AG04450 (cell line): ENCODE measurements around the gene LARP1. TPM values are rescaled to one million over a fixed set of nuclear protein-coding genes. Genes with fewer than 3 reads are reported as not detected.

Source experiments
- CTCF ChIA-PET: fragments of 300-600, 350-600 bp; formaldehyde crosslinking; extraction: SDS; loops from one replicate; lab custom pipeline; 2022; ENCODE audit warnings: antibody characterized with exemption, inconsistent platforms; lab: Charles Lee
- POLR2A ChIA-PET: fragments of 350-600 bp; formaldehyde crosslinking; extraction: SDS; loops from one replicate; lab custom pipeline; 2021; ENCODE audit warnings: antibody characterized with exemption, inconsistent platforms; lab: Yijun Ruan, JAX
- DNase-seq: peaks from one replicate; pipeline ENCODE4 v3.0.0-alpha.2; 2011; ENCODE audit warnings: low read depth, low spot score
- H3K27ac ChIP-seq: one replicate; pipeline ENCODE4 v1.5.1; 2012; ENCODE audit warnings: low read depth, low read length, control low read depth
- H3K27me3 ChIP-seq: one replicate; pipeline ENCODE4 v1.6.0; 2012; ENCODE audit warnings: low read length; ENCODE audit not compliant: control insufficient read depth, insufficient read depth
- H3K4me3 ChIP-seq: 2 replicates; pipeline ENCODE4 v1.5.1; 2011; ENCODE audit warnings: mild to moderate bottlenecking, low read depth, low read length, control low read depth
- H3K9me3 ChIP-seq: 2 replicates; pipeline ENCODE4 v1.5.1; 2012; ENCODE audit warnings: low read length; ENCODE audit not compliant: control insufficient read depth, insufficient read depth
- CTCF ChIP-seq: IDR thresholded peaks from 2 replicates; pipeline ENCODE4 v1.5.1; 2011; ENCODE audit warnings: low read depth, low read length, control low read depth, inconsistent platforms
- polyA plus RNA-seq: library from polyadenylated mRNA; depleted of rRNA; stranded (reverse); fragments of >200 nt; gene quantifications from 2 replicates; pipeline ENCODE4 v1.2.3, GENCODE V29; 2011

The LARP1 gene
- polyA plus RNA-seq, 1 experiment: 54.9 TPM

GRCh38 chr5:154815025-154815424 is 59.8 kb downstream of the LARP1 start:
- no peak for TF ChIP-seq CTCF
- no peak overlapping the region for H3K27ac ChIP-seq
- H3K4me3 ChIP-seq: no peak overlapping the region
- H3K27me3 ChIP-seq: no peaks in the 10 kb centered on the region
- no peaks in the 10 kb centered on the region for H3K9me3 ChIP-seq
- ChIA-PET POLR2A (no interaction called here), CTCF (no interaction called here)
- DNase-seq: no peak

- CTCF ChIA-PET: interaction anchor here (1.9 kb wide), 1 partner anchor 165 kb away, joined by 5 read pairs; no protein-coding TSS in a partner anchor
- TF ChIP-seq CTCF: no peak
- POLR2A ChIA-PET: no interaction called here
- Histone ChIP-seq H3K27ac (no peak overlapping the region), H3K4me3 (no peak overlapping the region), H3K9me3 (no peaks in the 10 kb centered on the region), H3K27me3 (no peaks in the 10 kb centered on the region)
- DNase-seq: no peak
Measured at GRCh38 chr5:154815684-154816247, 60.6 kb downstream of the LARP1 start.

- CTCF ChIA-PET: interaction anchor here (0.6 to 1.9 kb wide), 3 partner anchors 21 to 166 kb away, joined by 3 to 5 read pairs (median 4); no protein-coding TSS in a partner anchor
- no peak for DNase-seq
- TF ChIP-seq CTCF: no peak
- POLR2A ChIA-PET: no interaction called here
- no peaks in the 10 kb centered on the region for H3K9me3 ChIP-seq
- no peak overlapping the region for H3K4me3 ChIP-seq
- H3K27me3 ChIP-seq: no peaks in the 10 kb centered on the region
- H3K27ac ChIP-seq: no peak overlapping the region
Measured at GRCh38 chr5:154816891-154817492, 61.8 kb downstream of the LARP1 start.

- no peaks in the 10 kb centered on the region for H3K9me3 ChIP-seq
- CTCF ChIA-PET: interaction anchor here (0.5 to 1.9 kb wide), 2 partner anchors 167 to 744 kb away, joined by 3 to 5 read pairs; no protein-coding TSS in a partner anchor
Measured at GRCh38 chr5:154817815-154818214, 62.6 kb downstream of the LARP1 start.

More at GRCh38 chr5:154817815-154818214, 62.6 kb downstream of the LARP1 start:
- no peak for DNase-seq
- no peak for TF ChIP-seq CTCF
- H3K4me3 ChIP-seq: no peak overlapping the region
- no peaks in the 10 kb centered on the region for H3K27me3 ChIP-seq
- no peak overlapping the region for H3K27ac ChIP-seq
- POLR2A ChIA-PET: interaction anchor here (0.7 kb wide), 1 partner anchor 171 kb away, joined by 3 read pairs; no protein-coding TSS in a partner anchor
